Neuronal stem cell (in vitro differentiated cells): ENCODE measurements around the gene ITGBL1.
A peak's percentile ranks its signal among the peaks of the same experiment; 100 is the strongest.

ENCODE experiments used
- DNase-seq: peaks from one replicate; pipeline ENCODE4 v3.0.0-alpha.2; 2013; ENCODE audit warnings: low spot score
- H2AFZ ChIP-seq: one replicate; pipeline ENCODE4 v1.6.1; 2013; ENCODE audit warnings: mild to moderate bottlenecking, low read length, inconsistent platforms
- H2AK5ac ChIP-seq: 2 replicates; pipeline ENCODE4 v1.6.1; 2013; ENCODE audit warnings: low read depth, mild to moderate bottlenecking, inconsistent platforms, low read length, moderate library complexity, mixed read lengths
- H2BK120ac ChIP-seq: 2 replicates; pipeline ENCODE4 v1.6.1; 2013; ENCODE audit warnings: low read depth, mild to moderate bottlenecking, inconsistent platforms, low read length, moderate library complexity, mixed read lengths
- H2BK12ac ChIP-seq: one replicate; pipeline ENCODE4 v1.6.1; 2013; ENCODE audit warnings: low read length, inconsistent platforms
- H2BK15ac ChIP-seq: 2 replicates; pipeline ENCODE4 v1.6.1; 2013; ENCODE audit warnings: mild to moderate bottlenecking, low read length, inconsistent platforms, mixed read lengths
- H2BK5ac ChIP-seq: one replicate; pipeline ENCODE4 v1.6.1; 2013; ENCODE audit warnings: inconsistent platforms, mild to moderate bottlenecking, low read length, moderate library complexity
- H3K14ac ChIP-seq: one replicate; pipeline ENCODE4 v1.6.1; 2013; ENCODE audit warnings: low read length, inconsistent platforms
- H3K18ac ChIP-seq: 2 replicates; pipeline ENCODE4 v1.6.1; 2013; ENCODE audit warnings: low read length, inconsistent platforms
- H3K23ac ChIP-seq: 2 replicates; pipeline ENCODE4 v1.6.1; 2013; ENCODE audit warnings: low read depth, mild to moderate bottlenecking, mixed read lengths, low read length, inconsistent platforms; ENCODE audit not compliant: poor library complexity
- H3K27ac ChIP-seq: replicated peaks from 3 replicates; pipeline ENCODE4 v1.5.1; 2013; ENCODE audit warnings: low read length, inconsistent platforms
- H3K27me3 ChIP-seq, 3 experiments: 2 replicates each; pipeline ENCODE4 v1.6.1; 2013; ENCODE audit warnings: low read length in 3 of 3, mild to moderate bottlenecking in 2 of 3, inconsistent platforms in 1 of 3, low read depth in 1 of 3, mixed read lengths in 1 of 3, moderate library complexity in 1 of 3; ENCODE audit not compliant: control insufficient read depth in 3 of 3, insufficient read depth in 3 of 3
- H3K36me3 ChIP-seq, 2 donors: replicated peaks in 1 of 2; 2 replicates each; pipeline ENCODE4 v1.6.1; 2013; ENCODE audit warnings: low read length in 2 of 2; ENCODE audit not compliant: control insufficient read depth in 2 of 2, insufficient read depth in 2 of 2
- H3K4ac ChIP-seq: 2 replicates; pipeline ENCODE4 v1.6.1; 2013; ENCODE audit warnings: inconsistent platforms, mild to moderate bottlenecking, low read length, moderate library complexity
- H3K4me1 ChIP-seq, 2 donors: 1 replicate in 1 of 2; 2 replicates in 1 of 2; pipeline ENCODE4 v1.6.1; 2013; ENCODE audit warnings: low read length in 2 of 2, low read depth in 1 of 2; ENCODE audit not compliant: control insufficient read depth in 2 of 2, insufficient read depth in 1 of 2
- H3K4me2 ChIP-seq: one replicate; pipeline ENCODE4 v1.6.1; 2013; ENCODE audit warnings: mild to moderate bottlenecking, low read length, inconsistent platforms; ENCODE audit not compliant: insufficient read depth, poor library complexity, severe bottlenecking
- H3K4me3 ChIP-seq, 2 donors: 2 replicates each; pipeline ENCODE4 v1.5.1; 2013; ENCODE audit warnings: low read length in 2 of 2, mild to moderate bottlenecking in 2 of 2, inconsistent platforms in 1 of 2, moderate library complexity in 1 of 2
- H3K79me1 ChIP-seq: one replicate; pipeline ENCODE4 v1.6.1; 2013; ENCODE audit warnings: low read depth, mild to moderate bottlenecking, inconsistent platforms, low read length, moderate library complexity
- H3K9ac ChIP-seq: one replicate; pipeline ENCODE4 v1.6.1; 2013; ENCODE audit warnings: mild to moderate bottlenecking, low read depth, low read length, inconsistent platforms; ENCODE audit not compliant: poor library complexity
- H3K9me3 ChIP-seq, 2 donors: replicated peaks in 1 of 2; 2 replicates each; pipeline versions ENCODE3 to v1.6.1; 2013; ENCODE audit warnings: low read length in 2 of 2, mild to moderate bottlenecking in 2 of 2, inconsistent platforms in 1 of 2, low read depth in 1 of 2, mixed read lengths in 1 of 2, moderate library complexity in 1 of 2; ENCODE audit not compliant: control insufficient read depth in 2 of 2, insufficient read depth in 1 of 2
- H4K8ac ChIP-seq: one replicate; pipeline ENCODE4 v1.6.1; 2013; ENCODE audit warnings: low read depth, mild to moderate bottlenecking, inconsistent platforms, low read length, moderate library complexity
- H4K91ac ChIP-seq: one replicate; pipeline ENCODE4 v1.6.1; 2013; ENCODE audit warnings: low read length, low read depth, mild to moderate bottlenecking, inconsistent platforms; ENCODE audit not compliant: poor library complexity
- WGBS, 2 donors: extraction: QIAGEN DNeasy Blood & Tissue Kit; methylation state at CpG; one replicate each; pipeline ENCODE4 v1.1.7; 2013; ENCODE audit warnings: missing lambda C conversion rate in 2 of 2, mixed read lengths in 1 of 2; ENCODE audit not compliant: insufficient read length in 2 of 2, insufficient replicate concordance in 1 of 2; ENCODE audit errors: extremely low coverage in 2 of 2; 5-methylcytosine and 5-hydroxymethylcytosine counted together

Gene ITGBL1

GRCh38 chr13:101520672-101521071 lies 68.2 kb downstream of the ITGBL1 start:
- no peaks in the 10 kb centered on the region for H3K36me3 ChIP-seq
- H3K18ac ChIP-seq = no peak overlapping the region
- H3K4me1 ChIP-seq = no peaks in the 10 kb centered on the region
- no CpG with 5 or more reads among the region's 4 CpGs for WGBS, 2 donors
- no peaks in the 10 kb centered on the region for H3K9me3 ChIP-seq
- H3K4me3 ChIP-seq = no peak overlapping the region
- no peak overlapping the region for H4K91ac ChIP-seq
- H3K79me1 ChIP-seq = no peaks in the 10 kb centered on the region
- H3K4me2 ChIP-seq = no peak overlapping the region
- no peak overlapping the region for H3K4ac ChIP-seq
- H3K23ac ChIP-seq = no peak overlapping the region
- H2BK120ac ChIP-seq = no peak overlapping the region
- H4K8ac ChIP-seq = no peak overlapping the region
- H2AK5ac ChIP-seq = no peak overlapping the region
- DNase-seq = no peak
- peak overlapping the region; percentile 44 for H2AFZ ChIP-seq
- no peak overlapping the region for H3K9ac ChIP-seq
- H2BK5ac ChIP-seq = no peak overlapping the region
- no peak overlapping the region for H2BK12ac ChIP-seq
- no peaks in the 10 kb centered on the region for H3K27me3 ChIP-seq
- H3K27ac ChIP-seq = no peak overlapping the region
- no peak overlapping the region for H2BK15ac ChIP-seq
- H3K14ac ChIP-seq = no peak overlapping the region

GRCh38 chr13:101521371-101521770 lies 68.9 kb downstream of the ITGBL1 start:
- no peak overlapping the region for H3K14ac ChIP-seq
- no peak overlapping the region for H3K4ac ChIP-seq
- H2BK15ac ChIP-seq = no peak overlapping the region
- H3K4me3 ChIP-seq = no peak overlapping the region
- no peak for DNase-seq
- H2AK5ac ChIP-seq = no peak overlapping the region
- no peak overlapping the region for H3K9ac ChIP-seq
- no peak overlapping the region for H3K4me2 ChIP-seq
- no peak overlapping the region for H2BK120ac ChIP-seq
- H3K27ac ChIP-seq = no peak overlapping the region
- no peak overlapping the region for H4K91ac ChIP-seq
- H3K36me3 ChIP-seq = no peaks in the 10 kb centered on the region
- no peaks in the 10 kb centered on the region for H3K4me1 ChIP-seq
- WGBS, 2 donors = no CpG with 5 or more reads among the region's 6 CpGs
- H3K23ac ChIP-seq = no peak overlapping the region
- no peak overlapping the region for H4K8ac ChIP-seq
- no peak overlapping the region for H2BK5ac ChIP-seq
- no peaks in the 10 kb centered on the region for H3K9me3 ChIP-seq
- no peak overlapping the region for H3K18ac ChIP-seq
- no peaks in the 10 kb centered on the region for H3K27me3 ChIP-seq
- H2AFZ ChIP-seq = no peak overlapping the region
- H2BK12ac ChIP-seq = no peak overlapping the region
- H3K79me1 ChIP-seq = no peaks in the 10 kb centered on the region

- Histone ChIP-seq H3K14ac (no peak overlapping the region), H3K27ac (no peak overlapping the region), H3K79me1 (no peaks in the 10 kb centered on the region), H2AK5ac (no peak overlapping the region), H2AFZ (no peak overlapping the region), H3K9ac (no peak overlapping the region), H3K4me2 (no peak overlapping the region), H3K4me1 (no peaks in the 10 kb centered on the region), H3K18ac (no peak overlapping the region), H3K9me3 (no peaks in the 10 kb centered on the region), H4K8ac (no peak overlapping the region), H3K4ac (no peak overlapping the region), H4K91ac (no peak overlapping the region), H3K23ac (no peak overlapping the region), H2BK5ac (no peak overlapping the region), H2BK15ac (no peak overlapping the region), H3K36me3 (no peaks in the 10 kb centered on the region), H2BK12ac (no peak overlapping the region), H3K4me3 (no peak overlapping the region), H3K27me3 (no peaks in the 10 kb centered on the region), H2BK120ac (no peak overlapping the region)
- no peak for DNase-seq
- WGBS, 2 donors = no CpG with 5 or more reads among the region's 5 CpGs
These were observed 70.1 kb downstream of the ITGBL1 start for GRCh38 chr13:101522607-101523006.

GRCh38 chr13:101523154-101524131 lies 71.0 kb downstream of the ITGBL1 start:
- Histone ChIP-seq H3K14ac (no peak overlapping the region), H2AK5ac (no peak overlapping the region), H3K4ac (no peak overlapping the region), H3K4me1 (no peaks in the 10 kb centered on the region), H3K27ac (no peak overlapping the region), H3K4me2 (no peak overlapping the region), H3K9ac (no peak overlapping the region), H3K4me3 (no peak overlapping the region), H3K79me1 (no peaks in the 10 kb centered on the region), H4K91ac (no peak overlapping the region), H3K36me3 (no peaks in the 10 kb centered on the region), H3K9me3 (no peaks in the 10 kb centered on the region), H2BK120ac (no peak overlapping the region), H2AFZ (no peak overlapping the region), H2BK12ac (no peak overlapping the region), H2BK5ac (no peak overlapping the region), H2BK15ac (no peak overlapping the region), H3K27me3 (no peaks in the 10 kb centered on the region), H4K8ac (no peak overlapping the region), H3K18ac (no peak overlapping the region), H3K23ac (no peak overlapping the region)
- DNase-seq = no peak
- no CpG with 5 or more reads among the region's 8 CpGs for WGBS, 2 donors
